ENCODE results near the gene RNASE1.

DNA sequence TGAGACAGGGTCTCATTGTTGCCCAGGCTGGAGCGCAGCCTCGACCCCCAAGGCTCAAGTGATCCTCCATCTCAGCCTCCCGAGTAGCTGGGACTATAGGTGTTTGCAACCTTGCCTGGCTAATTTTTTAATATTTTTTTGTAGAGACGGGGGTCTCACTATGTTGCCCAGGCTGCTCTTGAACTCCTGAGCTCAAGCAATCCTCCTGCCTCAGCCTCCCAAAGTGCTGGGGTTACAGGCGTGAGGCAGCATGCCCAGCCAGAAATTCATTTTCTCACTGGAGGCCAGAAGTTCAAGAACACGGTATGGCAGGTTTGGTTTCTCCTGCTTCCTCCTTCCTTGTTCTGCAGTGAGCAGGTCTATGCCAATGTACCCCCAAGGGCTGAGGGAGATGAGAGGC is 3.7 kb downstream of the RNASE1 start:
- TF ChIP-seq POLR2A (IDR thresholded peaks at IDR 0.05) (no peak), POLR2AphosphoS5 (IDR thresholded peaks at IDR 0.05) (no peak), EP300 (IDR thresholded peaks at IDR 0.05) (no peak)
- TF ChIP-seq, protein P1, sequence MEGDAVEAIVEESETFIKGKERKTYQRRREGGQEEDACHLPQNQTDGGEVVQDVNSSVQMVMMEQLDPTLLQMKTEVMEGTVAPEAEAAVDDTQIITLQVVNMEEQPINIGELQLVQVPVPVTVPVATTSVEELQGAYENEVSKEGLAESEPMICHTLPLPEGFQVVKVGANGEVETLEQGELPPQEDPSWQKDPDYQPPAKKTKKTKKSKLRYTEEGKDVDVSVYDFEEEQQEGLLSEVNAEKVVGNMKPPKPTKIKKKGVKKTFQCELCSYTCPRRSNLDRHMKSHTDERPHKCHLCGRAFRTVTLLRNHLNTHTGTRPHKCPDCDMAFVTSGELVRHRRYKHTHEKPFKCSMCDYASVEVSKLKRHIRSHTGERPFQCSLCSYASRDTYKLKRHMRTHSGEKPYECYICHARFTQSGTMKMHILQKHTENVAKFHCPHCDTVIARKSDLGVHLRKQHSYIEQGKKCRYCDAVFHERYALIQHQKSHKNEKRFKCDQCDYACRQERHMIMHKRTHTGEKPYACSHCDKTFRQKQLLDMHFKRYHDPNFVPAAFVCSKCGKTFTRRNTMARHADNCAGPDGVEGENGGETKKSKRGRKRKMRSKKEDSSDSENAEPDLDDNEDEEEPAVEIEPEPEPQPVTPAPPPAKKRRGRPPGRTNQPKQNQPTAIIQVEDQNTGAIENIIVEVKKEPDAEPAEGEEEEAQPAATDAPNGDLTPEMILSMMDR (IDR thresholded peaks at IDR 0.05), result no peak

All from gastroesophageal sphincter (tissue), 3 donors.